ENCODE data around the gene LHFPL6.

Gene LHFPL6

GRCh38 chr13:39297664-39298171, 305.3 kb downstream of the LHFPL6 start:
- DNase-seq, result no peak

DNA sequence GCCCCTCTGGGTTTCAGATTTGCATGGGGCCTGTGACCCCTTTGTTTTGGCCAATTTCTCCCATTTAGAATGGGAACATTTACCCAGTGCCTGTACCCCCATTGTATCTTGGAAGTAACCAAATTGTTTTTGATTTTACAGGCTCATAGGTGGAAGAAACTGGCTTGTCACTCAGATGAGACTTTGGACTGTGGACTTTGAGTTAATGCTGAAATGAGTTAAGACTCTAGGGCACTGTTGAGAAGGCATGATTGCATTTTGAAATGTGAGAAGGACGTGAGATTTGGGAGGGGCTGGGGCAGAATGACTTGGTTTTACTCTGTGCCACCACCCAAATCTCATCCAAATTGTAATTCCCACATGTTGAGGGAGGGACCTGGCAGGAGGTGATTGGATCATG, 306.0 kb downstream of the LHFPL6 start:
- DNase-seq, result no peak

- no peak for DNase-seq
These were observed 306.8 kb downstream of the LHFPL6 start for GRCh38 chr13:39296193-39296592.

Measured in right kidney (tissue), 1 donor.